ENCODE data around the gene KLHL17.
"Not testable (repeated sequence)": the region's sequence is repeated elsewhere in the genome, so short reads cannot be mapped to it uniquely, and the experiment has no call there.

Gene KLHL17

DNA sequence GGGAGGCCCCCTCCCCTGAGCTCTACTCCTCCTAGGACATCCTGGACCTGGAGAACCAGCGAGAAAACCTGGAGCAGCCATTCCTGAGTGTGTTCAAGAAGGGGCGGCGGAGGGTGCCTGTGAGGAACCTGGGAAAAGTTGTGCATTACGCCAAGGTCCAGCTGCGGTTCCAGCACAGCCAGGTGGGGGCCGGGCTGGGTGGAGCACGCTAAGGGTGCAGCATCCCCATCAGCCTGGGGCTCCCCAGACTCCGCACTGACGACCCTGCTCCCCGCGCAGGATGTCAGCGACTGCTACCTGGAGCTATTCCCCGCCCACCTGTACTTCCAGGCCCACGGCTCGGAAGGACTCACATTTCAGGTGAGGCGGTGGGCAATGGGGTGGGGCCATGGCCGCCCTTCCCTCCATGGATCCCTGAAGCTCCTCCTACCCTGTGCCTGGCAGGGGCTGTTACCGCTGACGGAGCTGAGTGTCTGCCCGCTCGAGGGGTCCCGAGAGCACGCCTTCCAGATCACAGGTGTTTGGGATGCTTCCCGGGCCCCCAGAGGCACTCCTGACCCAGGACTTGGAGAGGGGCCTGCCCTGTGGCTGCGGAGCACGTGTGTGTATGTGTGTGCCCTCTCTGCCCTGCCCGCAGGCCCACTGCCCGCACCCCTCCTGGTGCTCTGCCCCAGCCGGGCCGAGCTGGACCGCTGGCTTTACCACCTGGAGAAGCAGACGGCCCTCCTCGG is 10.0 kb downstream of the KLHL17 start:
- DNase-seq = no peak

DNA sequence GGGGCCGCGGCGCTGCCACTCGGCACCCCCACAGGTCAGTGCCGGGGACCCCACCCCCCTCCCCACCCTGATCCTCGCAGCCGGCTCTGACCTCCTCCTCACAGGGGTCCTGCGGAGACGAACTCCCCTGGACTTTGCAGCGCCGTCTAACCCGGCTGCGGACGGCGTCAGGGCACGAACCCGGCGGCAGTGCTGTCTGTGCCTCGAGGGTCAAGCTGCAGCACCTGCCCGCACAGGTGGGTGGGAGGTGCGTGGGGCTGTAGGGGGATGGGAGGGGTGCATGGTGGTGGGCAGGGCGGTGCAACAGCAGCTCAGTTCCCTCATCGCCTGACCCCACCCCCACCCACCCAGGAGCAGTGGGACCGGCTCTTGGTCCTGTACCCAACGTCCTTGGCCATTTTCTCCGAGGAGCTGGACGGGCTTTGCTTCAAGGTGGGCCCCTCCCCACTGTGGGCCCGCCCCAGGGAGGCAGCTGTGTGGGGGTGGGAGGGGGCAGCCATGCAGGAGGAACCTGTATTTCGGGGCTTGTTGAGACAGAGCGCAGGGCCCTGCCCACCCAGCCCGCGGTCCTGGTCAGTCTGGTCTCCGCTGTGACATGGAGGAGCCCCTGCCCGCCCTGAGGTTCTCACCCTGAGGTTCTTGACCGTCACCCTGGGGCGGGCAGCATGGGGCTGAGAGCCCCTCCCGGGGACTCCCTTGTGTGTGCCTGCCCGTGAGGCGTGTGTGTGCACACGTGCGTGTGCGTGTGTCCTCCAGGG is 10.8 kb downstream of the KLHL17 start:
- no peak for DNase-seq

DNA sequence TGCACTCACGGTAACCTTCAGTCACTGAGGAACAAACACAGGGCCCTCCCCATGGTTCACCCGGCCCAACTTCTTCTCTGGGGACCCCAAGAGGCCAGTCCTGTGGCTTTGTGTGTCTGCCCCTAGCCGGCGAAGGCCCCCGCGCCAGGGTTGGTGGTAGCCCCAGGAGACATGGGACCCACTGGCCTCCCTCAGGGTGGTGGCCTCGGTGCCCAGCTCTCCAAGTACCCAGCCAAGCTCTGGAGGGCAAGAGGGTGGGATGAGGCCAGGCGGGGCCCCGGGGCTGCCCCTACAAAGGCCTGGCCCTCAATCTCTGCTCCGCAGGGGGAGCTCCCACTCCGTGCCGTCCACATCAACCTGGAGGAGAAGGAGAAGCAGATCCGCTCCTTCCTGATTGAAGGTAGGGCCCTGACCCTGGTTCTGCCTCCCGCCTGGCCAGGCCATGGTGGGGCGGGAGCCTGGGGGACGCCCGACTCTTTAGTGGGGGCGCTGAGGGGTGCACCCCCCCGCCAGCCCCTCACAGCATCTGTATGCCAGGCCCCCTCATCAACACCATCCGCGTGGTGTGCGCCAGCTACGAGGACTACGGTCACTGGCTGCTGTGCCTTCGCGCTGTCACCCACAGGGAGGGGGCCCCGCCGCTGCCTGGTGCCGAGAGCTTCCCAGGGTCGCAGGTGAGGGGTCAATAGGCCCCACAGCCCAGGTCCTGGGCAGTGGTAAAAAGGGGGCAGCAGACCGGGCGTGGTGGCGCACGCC is 11.5 kb downstream of the KLHL17 start:
- no peak for DNase-seq

DNA sequence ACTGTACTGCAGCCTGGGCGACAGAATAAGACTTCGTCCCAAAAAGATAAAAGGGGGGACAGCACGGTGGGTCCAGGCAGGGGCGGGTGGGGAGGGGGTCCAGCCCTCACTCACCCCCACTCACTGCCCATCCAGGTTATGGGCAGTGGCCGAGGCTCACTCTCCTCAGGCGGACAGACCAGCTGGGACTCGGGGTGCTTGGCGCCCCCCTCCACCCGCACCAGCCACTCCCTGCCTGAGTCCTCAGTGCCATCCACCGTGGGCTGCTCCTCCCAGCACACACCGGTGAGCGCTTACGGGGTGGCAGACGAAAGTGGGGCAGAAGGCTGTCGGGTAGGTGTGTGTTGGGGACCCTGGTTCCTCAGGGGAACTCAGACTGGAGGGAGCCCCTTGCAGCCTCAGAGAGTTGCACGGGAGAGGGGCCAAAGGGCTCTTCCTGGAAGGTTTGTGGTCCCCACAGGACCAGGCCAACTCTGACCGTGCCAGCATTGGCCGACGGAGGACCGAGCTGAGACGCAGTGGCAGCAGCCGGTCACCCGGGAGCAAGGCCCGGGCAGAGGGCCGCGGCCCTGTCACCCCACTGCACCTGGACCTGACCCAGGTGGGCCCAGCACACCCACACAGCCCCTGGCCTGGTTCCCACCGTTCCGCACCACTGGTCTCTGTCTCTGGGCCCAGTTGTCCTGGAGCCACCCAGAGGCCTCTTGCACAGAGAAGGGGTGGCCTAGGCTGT is 12.5 kb downstream of the KLHL17 start:
- no peak for DNase-seq

DNA sequence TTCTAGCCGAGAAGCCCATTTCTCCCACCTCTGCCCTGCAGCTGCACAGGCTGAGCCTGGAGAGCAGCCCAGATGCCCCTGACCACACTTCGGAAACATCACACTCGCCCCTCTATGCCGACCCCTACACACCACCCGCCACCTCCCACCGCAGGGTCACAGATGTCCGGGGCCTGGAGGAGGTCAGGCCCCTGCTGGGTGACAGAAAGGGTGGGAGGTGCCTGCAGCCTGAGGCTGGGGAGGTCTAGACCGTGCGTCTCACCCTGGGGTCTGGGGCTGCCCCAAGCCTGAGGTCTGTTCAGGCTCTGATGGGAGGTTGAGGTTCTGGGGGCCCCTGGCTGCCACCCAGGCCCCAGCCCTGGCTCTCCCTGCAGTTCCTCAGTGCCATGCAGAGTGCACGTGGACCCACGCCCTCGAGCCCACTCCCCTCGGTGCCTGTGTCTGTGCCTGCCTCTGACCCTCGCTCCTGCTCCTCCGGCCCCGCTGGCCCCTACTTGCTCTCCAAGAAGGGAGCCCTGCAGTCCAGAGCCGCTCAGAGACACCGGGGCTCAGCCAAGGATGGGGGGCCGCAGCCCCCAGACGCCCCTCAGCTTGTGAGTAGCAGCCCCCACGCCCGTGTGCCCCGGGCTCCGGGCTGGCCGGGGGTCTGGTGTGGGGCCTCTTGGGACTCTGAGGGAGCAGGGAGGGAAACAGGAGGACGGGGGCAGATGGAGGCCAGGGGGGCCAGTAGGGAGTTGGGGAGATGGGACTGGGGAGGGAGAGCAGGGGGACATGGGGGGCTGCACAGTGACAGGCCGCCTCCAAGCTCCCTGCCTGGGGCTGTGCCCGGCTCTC is 13.3 kb downstream of the KLHL17 start:
- DNase-seq = no peak

DNA sequence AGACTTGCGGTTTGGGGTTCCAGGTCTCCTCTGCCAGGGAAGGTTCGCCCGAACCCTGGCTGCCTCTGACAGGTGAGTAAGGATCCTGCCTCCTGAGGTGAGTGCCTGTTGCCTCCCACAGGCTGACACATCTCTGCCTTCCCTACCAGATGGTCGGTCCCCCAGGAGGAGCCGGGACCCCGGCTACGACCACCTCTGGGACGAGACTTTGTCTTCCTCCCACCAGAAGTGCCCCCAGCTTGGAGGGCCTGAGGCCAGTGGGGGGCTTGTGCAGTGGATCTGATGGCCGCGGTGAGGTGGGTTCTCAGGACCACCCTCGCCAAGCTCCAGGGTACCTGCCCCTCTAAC is 13.9 kb downstream of the KLHL17 start:
- DNase-seq = no peak

DNA sequence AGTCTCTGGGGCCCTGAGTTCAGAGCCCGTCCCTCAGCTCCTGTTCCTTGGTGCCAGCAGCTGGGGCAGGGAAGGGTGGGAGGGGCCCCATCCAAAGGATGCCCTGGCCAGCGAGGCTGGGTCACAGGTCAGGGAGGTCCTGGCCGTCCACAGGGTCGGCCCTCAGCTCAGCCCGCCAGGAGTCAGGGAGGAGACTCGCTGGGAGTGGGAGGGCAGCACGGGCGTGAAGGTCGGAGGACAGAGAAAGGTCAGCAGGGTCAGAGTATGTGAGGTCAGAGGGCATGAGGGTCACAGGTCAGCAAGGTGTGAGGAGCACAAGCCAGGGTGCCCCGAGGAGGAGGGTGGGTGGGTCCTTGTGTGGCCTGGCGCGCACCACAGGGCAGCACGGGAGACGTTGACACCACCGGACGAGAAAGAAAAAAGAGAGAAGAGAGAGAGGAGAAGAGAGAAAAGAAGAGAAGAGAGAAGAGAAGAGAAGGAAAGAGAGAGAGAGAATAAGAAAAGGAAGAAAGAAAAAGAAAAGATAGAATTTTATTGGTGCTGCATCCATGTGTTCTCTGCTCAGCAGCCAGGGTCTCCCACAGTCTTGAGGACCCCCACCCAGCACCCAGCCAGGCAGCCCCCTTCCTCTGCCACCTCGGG is 14.4 kb downstream of the KLHL17 start:
- no peak for DNase-seq

DNA sequence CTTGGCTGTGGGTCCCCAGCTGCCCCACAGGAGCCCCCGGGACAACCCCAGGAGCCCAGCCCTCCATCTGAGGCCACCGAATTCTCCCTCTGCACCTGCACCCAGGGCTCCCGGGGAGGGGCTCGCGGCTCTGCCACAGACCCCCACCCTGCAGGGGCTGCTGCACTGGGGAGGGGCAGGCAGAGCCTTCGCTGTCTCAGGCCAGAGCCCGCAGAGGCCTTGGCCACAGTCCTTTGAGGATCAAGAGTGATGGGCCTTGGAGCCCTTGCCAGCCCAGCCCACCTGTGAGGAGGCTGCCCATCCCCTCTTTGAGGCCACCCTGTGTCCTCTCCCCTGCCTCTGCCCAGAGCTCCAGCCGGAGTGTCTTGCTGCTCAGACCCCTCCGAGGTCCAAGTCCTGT is 15.0 kb downstream of the KLHL17 start:
- no peak for DNase-seq

DNA sequence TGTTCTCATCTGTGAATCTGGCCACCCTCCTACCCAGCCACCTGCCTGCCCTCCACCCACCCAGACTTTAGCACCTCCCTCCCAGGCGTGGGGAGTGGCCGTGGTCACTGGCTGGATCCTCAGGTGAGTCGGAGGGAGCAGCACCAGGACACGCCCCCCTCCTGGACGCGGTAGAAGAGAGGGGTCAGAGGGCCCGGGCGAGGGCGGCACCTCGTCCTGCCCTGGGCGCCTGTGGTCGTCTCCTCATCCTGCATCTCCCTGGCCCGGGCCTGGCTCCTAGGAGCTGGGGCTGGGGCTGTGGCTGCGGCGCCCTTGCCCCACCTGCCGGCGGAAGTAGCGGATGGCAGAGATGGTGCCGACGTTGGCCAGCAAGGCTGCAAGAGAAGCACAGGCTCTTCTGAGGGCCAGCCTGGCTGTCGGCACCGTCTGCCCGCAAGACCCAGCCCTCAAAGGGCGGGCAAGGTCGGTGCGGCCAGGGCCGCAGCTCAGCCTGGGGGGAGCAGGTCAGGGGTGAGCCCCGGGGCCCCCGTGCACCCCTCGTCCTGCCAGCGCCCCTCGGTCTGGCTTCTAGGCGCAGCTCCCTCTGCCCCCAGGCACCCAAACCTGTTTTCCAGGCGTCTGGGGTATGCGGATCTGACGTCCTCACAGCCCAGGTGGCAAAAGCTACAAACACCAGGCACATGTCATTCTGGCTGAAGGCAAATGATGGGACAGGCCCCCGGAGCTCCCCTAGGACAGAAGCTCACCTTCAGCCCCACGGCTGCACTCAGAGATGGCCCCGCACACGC is 15.7 kb downstream of the KLHL17 start:
- DNase-seq = peak in 1 of 2 experiments; percentile 61

DNA sequence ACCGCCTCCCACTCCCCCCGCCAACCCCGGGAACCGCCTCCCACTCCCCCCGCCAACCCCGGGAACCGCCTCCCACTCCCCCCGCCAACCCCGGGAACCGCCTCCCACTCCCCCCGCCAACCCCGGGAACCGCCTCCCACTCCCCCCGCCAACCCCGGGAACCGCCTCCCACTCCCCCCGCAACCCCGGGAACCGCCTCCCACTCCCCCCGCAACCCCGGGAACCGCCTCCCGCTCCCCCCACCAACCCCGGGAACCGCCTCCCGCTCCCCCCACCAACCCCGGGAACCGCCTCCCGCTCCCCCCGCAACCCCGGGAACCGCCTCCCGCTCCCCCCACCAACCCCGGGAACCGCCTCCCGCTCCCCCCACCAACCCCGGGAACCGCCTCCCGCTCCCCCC is 16.4 kb downstream of the KLHL17 start:
- not testable (repeated sequence) for DNase-seq

DNA sequence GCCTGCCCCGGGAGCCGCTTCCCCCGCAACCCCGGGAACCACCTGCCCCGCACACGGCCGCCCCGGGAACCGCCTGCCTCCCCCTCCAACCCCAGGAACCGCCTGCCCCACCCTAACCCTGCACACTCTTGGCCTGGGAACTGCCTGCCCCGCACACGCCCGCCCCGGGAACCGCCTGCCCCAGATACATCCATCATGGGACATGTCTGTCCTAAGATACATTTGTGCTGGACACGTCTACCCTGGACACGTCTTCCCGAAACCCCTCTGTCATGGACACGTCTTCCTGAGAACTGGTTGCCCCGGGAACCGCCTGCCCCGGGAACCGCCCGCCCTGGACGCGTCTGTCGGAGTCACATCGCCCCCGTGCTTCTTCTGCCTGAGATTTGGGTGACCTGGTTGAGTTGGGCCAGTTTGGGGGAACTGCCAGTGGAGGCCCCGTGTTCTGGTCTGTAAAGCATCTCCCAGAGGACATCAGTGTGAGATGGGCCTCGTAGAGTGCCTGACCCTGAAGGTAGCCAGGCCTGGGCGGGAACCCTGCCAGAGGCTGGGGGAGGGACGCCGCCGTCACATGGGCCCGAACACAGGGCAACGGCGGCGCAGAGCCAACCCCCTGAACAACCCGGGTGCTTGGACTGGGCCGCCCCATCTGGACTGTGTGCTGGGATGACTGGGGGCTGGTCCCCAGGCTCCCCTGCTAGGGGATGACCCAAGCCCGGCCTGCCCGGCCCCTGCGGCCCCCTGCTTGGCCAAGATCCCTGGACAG is 17.9 kb downstream of the KLHL17 start:
- no peak for DNase-seq

DNA sequence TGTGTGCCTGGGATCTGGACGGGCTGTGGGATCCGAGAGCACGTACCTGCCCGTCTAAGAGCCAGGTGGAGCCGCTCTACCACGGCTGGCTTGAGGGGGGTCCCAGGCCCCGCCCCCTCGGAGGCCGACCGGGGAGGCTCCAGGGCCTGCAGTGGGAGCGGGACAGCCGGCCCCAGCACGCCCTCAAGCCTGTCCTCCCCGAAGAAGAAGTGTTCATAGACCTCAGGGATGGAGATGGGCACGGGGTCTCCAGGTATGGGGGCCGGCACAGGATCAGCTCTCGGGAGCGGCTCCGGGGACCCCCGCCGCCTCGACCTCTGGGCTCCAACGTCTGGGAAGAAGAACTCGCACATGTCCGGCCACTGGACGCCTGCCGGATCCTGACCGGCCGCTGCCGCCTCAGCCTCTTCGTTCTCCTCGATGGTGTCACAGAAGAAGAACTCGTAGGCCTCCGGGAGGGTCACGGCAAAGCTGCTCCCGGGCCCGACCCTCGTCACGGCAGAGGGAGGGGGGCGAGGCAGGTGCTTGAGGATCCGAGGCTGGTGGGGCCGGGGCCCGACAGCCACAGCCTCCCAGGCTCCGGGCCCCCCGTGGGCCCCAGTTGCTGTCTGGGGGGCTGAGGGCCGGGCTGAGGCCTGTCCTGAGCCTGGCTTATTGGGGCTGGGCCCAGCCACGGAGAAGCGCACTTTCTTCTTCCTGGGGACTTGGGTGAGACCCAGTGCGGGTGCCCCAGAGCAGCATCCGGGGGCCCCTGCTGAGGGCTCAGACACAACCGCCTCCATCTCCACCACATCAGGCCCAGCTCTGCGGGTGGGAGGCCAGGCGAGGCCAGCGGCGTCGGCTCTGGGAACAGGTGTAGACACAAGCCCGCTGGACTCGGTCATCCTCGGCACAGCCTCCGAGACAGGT is 18.7 kb downstream of the KLHL17 start:
- DNase-seq = no peak

DNA sequence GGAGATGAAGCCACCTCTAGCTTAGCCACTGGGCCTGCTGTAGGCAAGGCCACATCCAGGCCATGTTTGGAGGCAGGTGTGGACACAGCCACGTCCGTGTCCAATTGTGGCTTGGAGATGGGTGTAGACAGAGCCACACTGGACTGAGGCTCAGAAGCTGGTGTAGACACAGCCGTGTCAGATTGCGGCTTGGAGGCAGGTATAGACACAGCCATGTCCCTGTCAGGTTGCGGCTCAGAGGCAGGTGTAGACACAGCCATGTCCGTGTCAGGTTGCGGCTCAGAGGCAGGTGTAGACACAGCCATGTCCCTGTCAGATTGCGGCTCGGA is 19.3 kb downstream of the KLHL17 start:
- no peak for DNase-seq

DNA sequence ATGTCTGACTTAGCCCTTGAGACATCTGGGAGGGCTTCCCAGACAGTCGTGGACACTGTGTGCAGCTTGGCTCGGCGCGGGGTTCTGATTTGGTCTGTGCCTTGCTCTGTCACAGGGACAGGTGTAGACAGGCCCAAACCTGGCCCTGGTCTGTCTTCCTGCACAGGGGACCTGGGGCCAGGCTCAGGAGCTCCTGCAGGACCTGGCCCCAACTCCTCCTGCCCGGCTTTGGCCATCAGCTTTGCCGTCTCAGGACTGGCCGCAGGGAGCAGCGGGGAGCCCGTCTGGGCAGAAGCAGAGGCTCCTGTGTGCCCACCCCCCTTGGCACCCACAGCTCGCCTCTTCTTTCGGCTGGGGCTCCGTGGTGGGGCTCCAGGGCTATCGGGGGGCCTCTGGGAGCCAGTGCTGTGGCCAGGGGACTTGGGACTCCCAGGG is 19.8 kb downstream of the KLHL17 start:
- DNase-seq = no peak

DNA sequence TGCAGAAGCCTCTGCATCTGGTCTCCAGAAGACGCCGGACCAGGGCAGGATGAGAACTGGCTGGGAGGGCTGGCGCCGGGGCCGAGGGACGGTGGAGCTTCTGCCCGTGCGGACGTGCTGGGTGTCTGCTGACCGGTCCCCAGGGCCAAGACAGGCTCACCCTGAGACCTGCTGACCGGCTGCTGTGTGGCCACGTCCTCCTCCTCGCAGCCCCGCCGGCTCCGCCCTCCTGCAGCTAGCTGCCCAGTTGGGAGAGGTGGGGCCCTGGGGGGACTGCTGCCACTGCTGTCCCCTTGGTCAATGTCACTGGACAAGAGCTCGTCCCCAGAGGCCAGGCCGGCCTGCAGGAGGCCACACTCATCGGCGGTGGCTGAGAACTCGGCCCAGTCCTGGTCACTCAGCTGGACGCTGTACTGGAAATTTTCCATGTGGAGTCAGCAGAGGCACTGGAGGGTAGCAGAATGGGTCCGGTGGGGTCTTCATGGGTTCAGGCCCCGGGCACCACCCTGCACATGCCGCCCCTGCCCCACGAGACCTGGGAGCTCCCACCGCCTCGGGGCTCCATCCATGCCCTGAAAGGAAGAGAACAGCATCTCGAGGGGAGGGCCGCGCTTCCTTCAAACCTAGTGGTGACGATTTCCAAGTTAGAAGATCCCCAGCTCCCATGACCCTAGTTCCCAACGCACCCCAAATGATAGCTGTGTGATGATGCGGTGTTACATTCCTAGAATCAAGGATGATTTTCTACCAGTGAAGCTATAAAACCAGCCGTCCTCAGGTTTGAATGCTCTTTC is 20.4 kb downstream of the KLHL17 start:
- no peak for DNase-seq

DNA sequence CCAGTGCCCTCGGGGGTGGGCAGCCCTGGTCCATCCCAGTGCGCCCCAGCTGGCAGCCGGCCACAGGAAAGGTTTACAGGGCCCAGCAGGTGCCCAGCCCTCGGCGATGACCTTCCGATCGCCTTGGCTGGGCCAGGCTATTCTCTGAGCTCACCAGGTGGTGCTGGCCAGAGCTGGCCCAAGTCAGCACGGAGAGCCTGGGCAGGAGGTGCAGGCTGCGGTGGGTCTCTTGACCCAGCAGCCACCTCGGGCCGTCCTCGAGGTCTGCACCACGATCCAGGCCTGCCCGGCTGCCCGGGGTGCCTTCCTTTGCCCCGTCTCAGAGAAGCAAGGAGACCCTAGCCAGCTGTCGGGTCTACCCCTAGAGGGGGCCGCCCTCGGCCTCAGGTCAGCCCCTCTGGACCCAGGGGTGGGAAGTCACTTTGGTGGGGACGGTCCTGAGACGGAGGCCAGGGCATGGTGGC is 21.1 kb downstream of the KLHL17 start:
- no peak for DNase-seq

DNA sequence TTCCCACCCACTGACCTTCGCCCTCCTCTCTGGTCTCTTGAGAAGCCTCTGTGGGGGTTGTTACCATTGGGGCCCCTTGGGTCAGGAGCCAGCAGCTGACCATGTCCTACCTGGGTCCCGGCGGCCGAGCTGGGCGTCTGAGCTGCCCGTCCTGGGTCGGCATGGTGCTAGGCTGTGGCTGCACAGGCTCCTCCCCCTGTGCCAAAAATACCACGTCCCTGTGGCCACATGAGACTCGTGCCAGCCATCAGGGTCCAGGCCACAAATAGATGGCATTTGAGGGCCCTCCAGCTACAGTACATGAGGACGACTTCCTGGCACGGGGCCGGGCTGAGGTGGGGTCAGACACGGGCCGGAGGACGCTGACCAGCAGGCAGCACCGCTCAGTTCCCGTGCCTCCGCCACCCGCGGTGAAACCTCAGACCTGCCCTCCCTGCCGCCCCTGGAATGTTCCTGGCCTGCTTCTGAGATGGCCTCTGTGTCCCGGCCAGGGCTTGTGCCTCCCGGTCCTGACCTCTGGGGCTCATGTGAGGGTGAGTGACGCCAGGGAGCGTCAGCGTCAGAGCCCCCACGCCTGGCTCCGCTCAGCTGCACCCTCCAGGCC is 21.7 kb downstream of the KLHL17 start, which contains the start of gene PERM1:
TSS of gene PERM1 (minus strand) at position 139 of the 604 bp plus-strand sequence. CDS start 1,064 bp downstream, outside the sequence.
- DNase-seq = no peak

All from activated CD4-positive, alpha-beta T cell treated with anti-CD3 and anti-CD28 coated beads, Interleukin-2, amount 50 U/mL, for 48 hours (primary cell).